Central memory CD8-positive, alpha-beta T cell (primary cell): ENCODE measurements around the gene COX5B.
"Not testable (repeated sequence)": the region's sequence is repeated elsewhere in the genome, so short reads cannot be mapped to it uniquely, and the experiment has no call there.

Source experiments
- ATAC-seq: fragments of 150-1000 bp; cut with Tn5 transposase; replicated peaks from 2 replicates; pipeline ENCODE4 v1.10.0; 2022; ENCODE audit warnings: mild to moderate bottlenecking, moderate FRiP score, moderate number of reproducible peaks; ENCODE audit not compliant: poor library complexity, severe bottlenecking; ENCODE audit errors: extremely low read depth
- DNase-seq, 2 donors: peaks; one replicate each; pipeline ENCODE4 v3.0.0; 2021; ENCODE audit warnings: low spot score in 2 of 2
- H3K27ac Mint-ChIP-seq: one replicate; pipeline ENCODE4 v1.8.0; 2022; ENCODE audit warnings: low read depth, mild to moderate bottlenecking, moderate library complexity, mixed read lengths
- H3K27me3 Mint-ChIP-seq: one replicate; pipeline ENCODE4 v1.8.0; 2022; ENCODE audit warnings: mixed read lengths
- H3K36me3 Mint-ChIP-seq: one replicate; pipeline ENCODE4 v1.8.0; 2022; ENCODE audit warnings: mild to moderate bottlenecking, moderate library complexity, mixed read lengths; ENCODE audit not compliant: insufficient read depth
- H3K4me1 Mint-ChIP-seq: one replicate; pipeline ENCODE4 v1.8.0; 2022; ENCODE audit warnings: mixed read lengths
- H3K4me3 Mint-ChIP-seq: one replicate; pipeline ENCODE4 v1.8.0; 2022; ENCODE audit warnings: mild to moderate bottlenecking, moderate library complexity, mixed read lengths
- H3K9me3 Mint-ChIP-seq: one replicate; pipeline ENCODE4 v1.8.0; 2022; ENCODE audit warnings: mixed read lengths

Gene COX5B

GRCh38 chr2:97625354-97626048 is 20.4 kb upstream of the COX5B start:
- DNase-seq, H3K27ac Mint-ChIP-seq, H3K4me3 Mint-ChIP-seq, H3K4me1 Mint-ChIP-seq, H3K36me3 Mint-ChIP-seq, H3K9me3 Mint-ChIP-seq, ATAC-seq: not testable (repeated sequence)
- peaks cover 17% of the 10 kb centered on the region for H3K27me3 Mint-ChIP-seq

DNA sequence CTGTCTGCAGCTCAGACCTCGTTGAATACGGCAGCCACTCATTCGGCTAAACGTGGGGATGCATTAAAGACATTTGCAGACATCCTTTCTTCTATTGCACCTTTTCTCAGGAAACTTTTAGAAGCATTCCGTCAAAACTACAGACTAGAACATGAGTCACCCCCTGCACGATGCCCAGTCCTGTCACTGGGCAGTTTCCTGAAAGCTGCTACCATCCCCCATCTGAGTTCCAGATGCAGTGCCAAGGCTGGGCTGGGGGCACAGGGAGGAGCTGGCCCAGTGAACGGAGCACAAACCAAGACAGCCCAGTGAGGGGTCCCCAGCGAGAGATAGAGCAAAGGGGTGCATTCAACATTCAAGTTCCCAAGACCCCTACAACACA is 19.8 kb upstream of the COX5B start:
- H3K9me3 Mint-ChIP-seq, H3K27ac Mint-ChIP-seq, DNase-seq, ATAC-seq, H3K4me3 Mint-ChIP-seq, H3K36me3 Mint-ChIP-seq, H3K4me1 Mint-ChIP-seq: not testable (repeated sequence)
- peaks cover 22% of the 10 kb centered on the region for H3K27me3 Mint-ChIP-seq

- no peak overlapping the region for H3K27ac Mint-ChIP-seq
- ATAC-seq (no peak), DNase-seq (no peak)
- no peaks in the 10 kb centered on the region for H3K9me3 Mint-ChIP-seq
- no peak overlapping the region for H3K4me3 Mint-ChIP-seq
- H3K27me3 Mint-ChIP-seq, result peaks cover 14% of the 10 kb centered on the region
- H3K4me1 Mint-ChIP-seq, result peaks cover 23% of the 10 kb centered on the region
- H3K36me3 Mint-ChIP-seq, result peaks cover 29% of the 10 kb centered on the region
Observed at GRCh38 chr2:97644023-97644717, 1.7 kb upstream of the COX5B start.

DNA sequence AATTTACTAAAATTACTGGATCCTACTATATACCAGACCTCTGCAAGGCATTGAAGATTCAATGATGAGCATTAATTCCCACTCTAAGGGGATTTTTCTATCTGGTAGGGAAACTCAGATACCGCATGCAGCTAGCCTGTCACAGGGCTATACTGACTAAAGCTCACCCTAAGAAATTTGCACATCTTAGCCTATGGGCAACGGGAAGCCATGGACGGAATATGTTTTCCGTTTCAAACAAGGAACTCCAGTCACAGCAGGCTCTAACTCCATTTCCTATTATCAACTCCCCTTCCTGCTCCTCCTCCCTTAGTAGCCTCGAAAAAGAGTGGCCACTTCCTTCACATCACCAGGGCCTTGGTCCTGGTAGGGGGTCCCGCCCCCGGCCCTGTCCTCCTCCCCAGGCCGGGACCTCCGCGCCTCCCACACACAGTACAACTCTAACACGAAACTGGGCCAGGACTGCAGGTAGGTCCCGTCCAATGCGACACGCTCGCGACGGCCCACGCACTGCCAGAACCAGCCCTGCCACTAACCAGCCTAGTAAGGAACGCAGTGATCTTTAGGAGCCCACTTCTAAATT is 659 bp upstream of the COX5B start:
- ATAC-seq (peak; percentile 57), DNase-seq (no peak)
- peaks cover 34% of the 10 kb centered on the region for H3K36me3 Mint-ChIP-seq
- no peaks in the 10 kb centered on the region for H3K9me3 Mint-ChIP-seq
- peak overlapping the region; percentile 89 for H3K27ac Mint-ChIP-seq
- peak overlapping the region; percentile 89 for H3K4me3 Mint-ChIP-seq
- H3K27me3 Mint-ChIP-seq, result peaks cover 4% of the 10 kb centered on the region
- peaks cover 23% of the 10 kb centered on the region for H3K4me1 Mint-ChIP-seq

- no peak for ATAC-seq
- H3K36me3 Mint-ChIP-seq, result peaks cover 39% of the 10 kb centered on the region
- peaks cover 23% of the 10 kb centered on the region for H3K4me1 Mint-ChIP-seq
- H3K27ac Mint-ChIP-seq, result peak overlapping the region; percentile 89
- no peaks in the 10 kb centered on the region for H3K27me3 Mint-ChIP-seq
- H3K4me3 Mint-ChIP-seq, result peak overlapping the region; percentile 89
- DNase-seq, result no peak
- H3K9me3 Mint-ChIP-seq, result no peaks in the 10 kb centered on the region
Observed at GRCh38 chr2:97646977-97647376, 1.1 kb downstream of the COX5B start.

GRCh38 chr2:97651114-97651513 is 5.3 kb downstream of the COX5B start:
- Mint-ChIP-seq H3K4me3 (no peak overlapping the region), H3K27ac (no peak overlapping the region), H3K27me3 (no peaks in the 10 kb centered on the region), H3K4me1 (peaks cover 33% of the 10 kb centered on the region), H3K9me3 (no peaks in the 10 kb centered on the region), H3K36me3 (peaks cover 35% of the 10 kb centered on the region)
- DNase-seq (no peak), ATAC-seq (no peak)

DNA sequence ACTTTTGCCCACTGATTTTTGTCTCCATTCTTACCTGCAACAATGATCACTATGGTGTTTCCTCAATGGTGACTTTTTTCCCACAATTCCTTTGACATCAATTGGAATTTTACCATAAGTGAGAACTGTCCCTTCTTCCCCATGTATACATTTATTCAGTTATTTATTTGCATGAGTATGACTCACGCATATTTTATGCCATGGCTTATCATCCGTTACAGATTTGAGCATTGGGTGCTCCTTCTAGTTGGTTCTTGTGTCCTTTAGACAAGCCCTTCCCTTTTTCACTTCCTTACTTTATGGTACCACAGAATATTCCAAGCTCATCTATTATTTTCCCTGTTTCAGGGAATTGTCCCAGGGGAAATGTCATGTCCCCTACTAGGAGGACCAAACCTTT is 7.6 kb downstream of the COX5B start:
- Mint-ChIP-seq H3K4me3 (no peak overlapping the region), H3K4me1 (peaks cover 21% of the 10 kb centered on the region), H3K27ac (no peak overlapping the region), H3K27me3 (no peaks in the 10 kb centered on the region), H3K36me3 (peaks cover 23% of the 10 kb centered on the region), H3K9me3 (no peaks in the 10 kb centered on the region)
- ATAC-seq (no peak), DNase-seq (no peak)

- no peak overlapping the region for H3K4me3 Mint-ChIP-seq
- ATAC-seq (no peak), DNase-seq (no peak)
- no peak overlapping the region for H3K27ac Mint-ChIP-seq
- peaks cover 19% of the 10 kb centered on the region for H3K4me1 Mint-ChIP-seq
- no peaks in the 10 kb centered on the region for H3K9me3 Mint-ChIP-seq
- no peaks in the 10 kb centered on the region for H3K27me3 Mint-ChIP-seq
- H3K36me3 Mint-ChIP-seq, result peaks cover 19% of the 10 kb centered on the region
Observed at GRCh38 chr2:97653874-97654273, 8.0 kb downstream of the COX5B start.

GRCh38 chr2:97654309-97654708 is 8.4 kb downstream of the COX5B start:
- no peaks in the 10 kb centered on the region for H3K27me3 Mint-ChIP-seq
- peaks cover 15% of the 10 kb centered on the region for H3K36me3 Mint-ChIP-seq
- ATAC-seq, result no peak
- no peak overlapping the region for H3K27ac Mint-ChIP-seq
- DNase-seq, result no peak
- H3K4me1 Mint-ChIP-seq, result peaks cover 19% of the 10 kb centered on the region
- H3K4me3 Mint-ChIP-seq, result no peak overlapping the region
- H3K9me3 Mint-ChIP-seq, result no peaks in the 10 kb centered on the region

- ATAC-seq (no peak), DNase-seq (no peak)
- peak overlapping the region; percentile 62 for H3K27ac Mint-ChIP-seq
- peaks cover 20% of the 10 kb centered on the region for H3K4me1 Mint-ChIP-seq
- H3K27me3 Mint-ChIP-seq, result no peaks in the 10 kb centered on the region
- no peak overlapping the region for H3K4me3 Mint-ChIP-seq
- H3K9me3 Mint-ChIP-seq, result no peaks in the 10 kb centered on the region
- H3K36me3 Mint-ChIP-seq, result peaks cover 12% of the 10 kb centered on the region
Observed at GRCh38 chr2:97654791-97655190, 8.9 kb downstream of the COX5B start.

GRCh38 chr2:97656129-97656755 is 10.4 kb downstream of the COX5B start:
- Mint-ChIP-seq H3K4me1 (peaks cover 26% of the 10 kb centered on the region), H3K36me3 (peaks cover 9% of the 10 kb centered on the region), H3K27me3 (no peaks in the 10 kb centered on the region), H3K27ac (no peak overlapping the region), H3K4me3 (no peak overlapping the region), H3K9me3 (no peaks in the 10 kb centered on the region)
- ATAC-seq (no peak), DNase-seq (no peak)

GRCh38 chr2:97656905-97657587 is 11.2 kb downstream of the COX5B start:
- H3K27ac Mint-ChIP-seq, result no peak overlapping the region
- no peaks in the 10 kb centered on the region for H3K27me3 Mint-ChIP-seq
- no peaks in the 10 kb centered on the region for H3K9me3 Mint-ChIP-seq
- peaks cover 9% of the 10 kb centered on the region for H3K36me3 Mint-ChIP-seq
- DNase-seq (no peak), ATAC-seq (no peak)
- peaks cover 34% of the 10 kb centered on the region for H3K4me1 Mint-ChIP-seq
- no peak overlapping the region for H3K4me3 Mint-ChIP-seq
